Activated T-helper 17 cell treated with anti-CD3 and anti-CD28 coated beads, Interleukin-2, amount 50 U/mL, for 72 hours (primary cell): ENCODE data around the gene CTCFL. TPM values are rescaled to one million over a fixed set of nuclear protein-coding genes. Genes with fewer than 3 reads are reported as not detected.

Experiments used
- ATAC-seq: fragments of 150-1000 bp; cut with Tn5 transposase; replicated peaks from 2 replicates; pipeline ENCODE4 v1.10.0; 2021; ENCODE audit warnings: mild to moderate bottlenecking, moderate library complexity
- H3K27ac Mint-ChIP-seq: one replicate; pipeline ENCODE4 v1.8.0; 2022; ENCODE audit warnings: mixed read lengths
- H3K27me3 Mint-ChIP-seq: one replicate; pipeline ENCODE4 v1.8.0; 2022; ENCODE audit warnings: mixed read lengths
- H3K36me3 Mint-ChIP-seq: one replicate; pipeline ENCODE4 v1.8.0; 2022; ENCODE audit warnings: low read depth, mild to moderate bottlenecking, mixed read lengths
- H3K4me1 Mint-ChIP-seq: one replicate; pipeline ENCODE4 v1.8.0; 2022; ENCODE audit warnings: mixed read lengths
- H3K4me3 Mint-ChIP-seq: one replicate; pipeline ENCODE4 v1.8.0; 2022; ENCODE audit warnings: mild to moderate bottlenecking, mixed read lengths
- H3K9me3 Mint-ChIP-seq: one replicate; pipeline ENCODE4 v1.8.0; 2022; ENCODE audit warnings: mixed read lengths
- total RNA-seq, 2 donors: library from RNA; stranded (reverse); gene quantifications; one replicate each; pipeline ENCODE4 v1.2.3, GENCODE V29; 2022

Gene CTCFL
- total RNA-seq, 2 donors from 2014 or later: not detected

- peak; percentile 7 for ATAC-seq
- Mint-ChIP-seq H3K4me1 (no peaks in the 10 kb centered on the region), H3K4me3 (no peak overlapping the region)
Measured at GRCh38 chr20:57548177-57549058, 23.5 kb upstream of the CTCFL start.

GRCh38 chr20:57546956-57547649 lies 22.2 kb upstream of the CTCFL start:
- ATAC-seq: peak; percentile 26
- Mint-ChIP-seq H3K4me3 (no peak overlapping the region), H3K4me1 (no peaks in the 10 kb centered on the region)

More at GRCh38 chr20:57548177-57549058, 23.5 kb upstream of the CTCFL start:
- Mint-ChIP-seq H3K36me3 (no peaks in the 10 kb centered on the region), H3K27ac (no peak overlapping the region), H3K9me3 (no peaks in the 10 kb centered on the region), H3K27me3 (peaks cover 15% of the 10 kb centered on the region)

DNA sequence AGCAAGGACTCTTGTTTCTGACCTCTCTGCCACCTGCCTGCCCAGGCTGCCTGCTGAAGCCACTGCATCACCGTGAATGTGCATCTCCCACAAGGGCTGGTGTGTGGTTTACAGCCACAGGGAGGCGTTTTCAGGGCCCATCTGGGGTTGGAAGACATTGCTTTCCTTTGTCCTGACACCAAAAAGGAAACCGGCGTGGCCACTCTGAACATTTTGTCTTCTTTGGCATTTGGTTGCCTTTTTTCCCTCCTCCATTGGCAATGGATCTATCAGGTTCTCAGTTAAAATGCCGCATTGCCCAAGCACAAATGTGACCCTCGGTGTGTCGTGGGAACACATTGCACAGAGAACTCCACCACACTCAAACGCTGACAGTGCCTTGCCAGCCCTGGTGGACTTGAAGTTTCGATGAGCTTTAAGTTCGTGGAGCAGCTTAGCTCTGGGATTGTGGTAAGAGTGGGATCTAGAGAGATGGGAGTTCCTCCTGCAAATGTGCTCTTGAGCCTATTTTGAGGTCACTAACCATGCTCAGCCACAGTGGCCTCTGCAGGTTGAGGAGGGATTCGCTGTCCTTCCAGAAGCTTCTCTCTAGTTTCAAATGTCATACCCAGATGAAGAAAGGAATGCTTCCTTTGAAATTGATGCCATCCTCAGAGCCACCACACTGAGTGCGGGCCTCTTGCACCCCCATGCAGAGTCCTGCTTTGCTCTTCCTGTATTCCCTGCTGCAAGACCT lies 21.2 kb upstream of the CTCFL start:
- Mint-ChIP-seq H3K27ac (no peak overlapping the region), H3K4me3 (no peak overlapping the region), H3K9me3 (no peaks in the 10 kb centered on the region), H3K27me3 (peaks cover 17% of the 10 kb centered on the region), H3K4me1 (no peaks in the 10 kb centered on the region), H3K36me3 (no peaks in the 10 kb centered on the region)
- no peak for ATAC-seq

More at GRCh38 chr20:57546956-57547649, 22.2 kb upstream of the CTCFL start:
- no peaks in the 10 kb centered on the region for H3K9me3 Mint-ChIP-seq
- H3K36me3 Mint-ChIP-seq: no peaks in the 10 kb centered on the region
- H3K27ac Mint-ChIP-seq: no peak overlapping the region
- peaks cover 15% of the 10 kb centered on the region for H3K27me3 Mint-ChIP-seq

GRCh38 chr20:57544838-57545564 lies 20.1 kb upstream of the CTCFL start:
- Mint-ChIP-seq H3K36me3 (no peaks in the 10 kb centered on the region), H3K27ac (no peak overlapping the region), H3K27me3 (peaks cover 21% of the 10 kb centered on the region), H3K4me1 (no peaks in the 10 kb centered on the region), H3K4me3 (no peak overlapping the region), H3K9me3 (no peaks in the 10 kb centered on the region)
- no peak for ATAC-seq

GRCh38 chr20:57543754-57544153 lies 18.8 kb upstream of the CTCFL start:
- Mint-ChIP-seq H3K4me1 (no peaks in the 10 kb centered on the region), H3K36me3 (no peaks in the 10 kb centered on the region), H3K27ac (no peak overlapping the region), H3K4me3 (no peak overlapping the region), H3K9me3 (no peaks in the 10 kb centered on the region), H3K27me3 (peaks cover 26% of the 10 kb centered on the region)
- no peak for ATAC-seq

- Mint-ChIP-seq H3K27me3 (peaks cover 40% of the 10 kb centered on the region), H3K9me3 (no peaks in the 10 kb centered on the region), H3K27ac (no peak overlapping the region), H3K4me1 (no peaks in the 10 kb centered on the region), H3K36me3 (no peaks in the 10 kb centered on the region), H3K4me3 (no peak overlapping the region)
- ATAC-seq: no peak
Measured at GRCh38 chr20:57540890-57541580, 16.1 kb upstream of the CTCFL start.

GRCh38 chr20:57539889-57540288 lies 14.9 kb upstream of the CTCFL start:
- H3K36me3 Mint-ChIP-seq: no peaks in the 10 kb centered on the region
- no peak for ATAC-seq
- H3K27ac Mint-ChIP-seq: no peak overlapping the region
- no peaks in the 10 kb centered on the region for H3K9me3 Mint-ChIP-seq
- H3K27me3 Mint-ChIP-seq: peaks cover 45% of the 10 kb centered on the region
- no peak overlapping the region for H3K4me3 Mint-ChIP-seq
- H3K4me1 Mint-ChIP-seq: no peaks in the 10 kb centered on the region

GRCh38 chr20:57537822-57538221 lies 12.9 kb upstream of the CTCFL start:
- H3K36me3 Mint-ChIP-seq: no peaks in the 10 kb centered on the region
- H3K9me3 Mint-ChIP-seq: no peaks in the 10 kb centered on the region
- H3K27me3 Mint-ChIP-seq: peaks cover 58% of the 10 kb centered on the region
- no peak overlapping the region for H3K4me3 Mint-ChIP-seq
- H3K27ac Mint-ChIP-seq: no peak overlapping the region
- H3K4me1 Mint-ChIP-seq: no peaks in the 10 kb centered on the region
- ATAC-seq: no peak

GRCh38 chr20:57536771-57537724 lies 12.1 kb upstream of the CTCFL start:
- Mint-ChIP-seq H3K27ac (no peak overlapping the region), H3K27me3 (peaks cover 61% of the 10 kb centered on the region), H3K4me3 (no peak overlapping the region), H3K36me3 (no peaks in the 10 kb centered on the region), H3K4me1 (no peaks in the 10 kb centered on the region), H3K9me3 (no peaks in the 10 kb centered on the region)
- ATAC-seq: no peak

GRCh38 chr20:57536120-57536708 lies 11.3 kb upstream of the CTCFL start:
- Mint-ChIP-seq H3K36me3 (no peaks in the 10 kb centered on the region), H3K27ac (no peak overlapping the region), H3K4me1 (no peaks in the 10 kb centered on the region), H3K27me3 (peaks cover 60% of the 10 kb centered on the region), H3K9me3 (no peaks in the 10 kb centered on the region), H3K4me3 (no peak overlapping the region)
- ATAC-seq: no peak

- no peak overlapping the region for H3K4me3 Mint-ChIP-seq
- H3K36me3 Mint-ChIP-seq: no peaks in the 10 kb centered on the region
Measured at GRCh38 chr20:57535297-57535696, 10.4 kb upstream of the CTCFL start.

GRCh38 chr20:57532104-57532503 lies 7.2 kb upstream of the CTCFL start:
- Mint-ChIP-seq H3K36me3 (no peaks in the 10 kb centered on the region), H3K27ac (no peak overlapping the region), H3K4me3 (no peak overlapping the region), H3K9me3 (no peaks in the 10 kb centered on the region), H3K27me3 (peaks cover 38% of the 10 kb centered on the region), H3K4me1 (no peaks in the 10 kb centered on the region)
- ATAC-seq: no peak

More at GRCh38 chr20:57535297-57535696, 10.4 kb upstream of the CTCFL start:
- no peak overlapping the region for H3K27ac Mint-ChIP-seq
- H3K9me3 Mint-ChIP-seq: no peaks in the 10 kb centered on the region
- H3K4me1 Mint-ChIP-seq: no peaks in the 10 kb centered on the region
- ATAC-seq: no peak
- H3K27me3 Mint-ChIP-seq: peaks cover 52% of the 10 kb centered on the region
